Esophagus squamous epithelium (tissue), 5 donors: ENCODE measurements around the gene ARHGEF37. TPM values are rescaled to one million over a fixed set of nuclear protein-coding genes. Genes with fewer than 3 reads are reported as not detected.

Experiments used
- DNase-seq: peaks from one replicate; lab custom pipeline; 2025; lab: John Stamatoyannopoulos, UW
- H3K27ac ChIP-seq, 4 donors: fragments of 200-600 bp; sonication (generic); one replicate each; pipeline ENCODE4 v1.5.1; 2016 to 2019; ENCODE audit warnings: mild to moderate bottlenecking in 1 of 4
- H3K27me3 ChIP-seq, 4 donors: fragments of 200-600 bp; sonication (generic); 1 replicate in 3 of 4; 2 replicates in 1 of 4; pipeline versions ENCODE4 v1.5.1 to v1.6.0; 2017 to 2021; ENCODE audit warnings: antibody characterized with exemption in 1 of 4
- H3K36me3 ChIP-seq, 3 donors: fragments of 200-600 bp; sonication (generic); one replicate each; pipeline ENCODE4 v1.5.1; 2016 to 2019
- H3K4me1 ChIP-seq, 3 donors: fragments of 200-600 bp; sonication (generic); one replicate each; pipeline ENCODE4 v1.5.1; 2017 to 2019
- H3K4me3 ChIP-seq, 4 donors: fragments of 200-600 bp; sonication (generic); 1 replicate in 3 of 4; 2 replicates in 1 of 4; pipeline ENCODE4 v1.5.1; 2016 to 2019; ENCODE audit warnings: mild to moderate bottlenecking in 2 of 4, moderate library complexity in 1 of 4
- H3K9me3 ChIP-seq, 3 donors: fragments of 200-600 bp; sonication (generic); one replicate each; pipeline ENCODE4 v1.5.1; 2016 to 2019
- CTCF ChIP-seq, 6 experiments: fragments of 450-650 bp in 4 of 6; fragments of 200-600 bp in 2 of 6; sonication (generic) in 2 of 6; IDR thresholded peaks; one replicate each; pipeline ENCODE4 v1.5.1; 2016 to 2019; ENCODE audit warnings: antibody characterized with exemption in 6 of 6, mild to moderate bottlenecking in 4 of 6, moderate library complexity in 4 of 6
- POLR2A ChIP-seq, 4 donors: fragments of 450-650 bp; IDR thresholded peaks; one replicate each; pipeline ENCODE4 v1.6.1; 2017; ENCODE audit warnings: antibody characterized with exemption in 4 of 4, mild to moderate bottlenecking in 4 of 4, moderate library complexity in 3 of 4
- WGBS, 2 donors: methylation state at CpG; one replicate each; pipeline ENCODE4 v1.1.5; 2018; 5-methylcytosine and 5-hydroxymethylcytosine counted together
- intact Hi-C: fragments of 100-400 bp; cut with DNase I; formaldehyde crosslinking; loops from one replicate; pipeline ENCODE4 v1.15.0; 2022
- total RNA-seq, 4 donors: library from RNA; depleted of rRNA; stranded (reverse); fragments of >200 nt; gene quantifications; one replicate each; pipeline ENCODE4 v1.1.0, GENCODE V29; 2016
- donor health status: DM: yes; HTN: yes; CAD: no.

Gene ARHGEF37
- total RNA-seq, 4 donors from 2014 or later, result 14.5 to 29.3 (median 18.0) TPM

- DNase-seq, result no peak
- peaks cover under 1 to 87% (median 22%) of the 10 kb centered on the region in 3 donors for H3K36me3 ChIP-seq
- H3K9me3 ChIP-seq, result no peaks in the 10 kb centered on the region
- TF ChIP-seq CTCF (IDR thresholded peaks at IDR 0.05) (no peak), POLR2A (IDR thresholded peaks at IDR 0.05) (no peak)
- H3K4me1 ChIP-seq, result peaks cover 34 to 100% (median 74%) of the 10 kb centered on the region in 3 donors
- intact Hi-C loops, result no loop called here
- H3K4me3 ChIP-seq, result no peak overlapping the region
- H3K27me3 ChIP-seq, result no peaks in the 10 kb centered on the region
- peak overlapping the region in 1 of 4 donors; percentile 25 for H3K27ac ChIP-seq
- WGBS, 2 donors, result 53 to 73% methylated on average over 5 to 6 of the region's 6 CpGs
Observed at GRCh38 chr5:149541893-149542292, 39.4 kb upstream of the ARHGEF37 start.

GRCh38 chr5:149543361-149544027 is 37.8 kb upstream of the ARHGEF37 start:
- Histone ChIP-seq H3K36me3 (peaks cover 0 to 81% (median 16%) of the 10 kb centered on the region in 3 donors), H3K27me3 (no peaks in the 10 kb centered on the region), H3K4me3 (peak overlapping the region in 2 of 4 donors; percentile 2 to 35), H3K4me1 (peaks cover 42 to 100% (median 84%) of the 10 kb centered on the region in 3 donors), H3K9me3 (no peaks in the 10 kb centered on the region), H3K27ac (peak overlapping the region in 3 of 4 donors; percentile 28 to 99 (median 97))
- no peak for DNase-seq
- 32 to 34% methylated on average over 8 of the region's 8 CpGs for WGBS, 2 donors
- intact Hi-C loops, result no loop called here
- no peak for TF ChIP-seq CTCF (IDR thresholded peaks at IDR 0.05)
- no peak for TF ChIP-seq POLR2A (IDR thresholded peaks at IDR 0.05)

- intact Hi-C loops, result no loop called here
- DNase-seq, result no peak
- 56 to 64% methylated on average over 3 of the region's 3 CpGs for WGBS, 2 donors
- Histone ChIP-seq H3K4me1 (peaks cover 47 to 100% (median 88%) of the 10 kb centered on the region in 3 donors), H3K4me3 (peak overlapping the region in 2 of 4 donors; percentile 2 to 35), H3K27me3 (no peaks in the 10 kb centered on the region), H3K9me3 (no peaks in the 10 kb centered on the region), H3K27ac (peak overlapping the region in 3 of 4 donors; percentile 28 to 99 (median 97)), H3K36me3 (peaks cover 0 to 81% (median 15%) of the 10 kb centered on the region in 3 donors)
- TF ChIP-seq POLR2A (IDR thresholded peaks at IDR 0.05), result no peak
- no peak for TF ChIP-seq CTCF (IDR thresholded peaks at IDR 0.05)
Observed at GRCh38 chr5:149544028-149544420, 37.3 kb upstream of the ARHGEF37 start.

- intact Hi-C loops, result no loop called here
- 32 to 63% methylated on average over 4 to 5 of the region's 6 CpGs for WGBS, 2 donors
- no peak for TF ChIP-seq CTCF (IDR thresholded peaks at IDR 0.05)
- no peak for TF ChIP-seq POLR2A (IDR thresholded peaks at IDR 0.05)
- no peaks in the 10 kb centered on the region for H3K27me3 ChIP-seq
- H3K27ac ChIP-seq, result peak overlapping the region; percentile 40 to 99 (median 71)
- no peak for DNase-seq
- H3K4me3 ChIP-seq, result no peak overlapping the region
- no peaks in the 10 kb centered on the region for H3K9me3 ChIP-seq
- peaks cover 0 to 75% (median 15%) of the 10 kb centered on the region in 3 donors for H3K36me3 ChIP-seq
- peaks cover 43 to 88% (median 82%) of the 10 kb centered on the region in 3 donors for H3K4me1 ChIP-seq
Observed at GRCh38 chr5:149545327-149545726, 36.0 kb upstream of the ARHGEF37 start.

GRCh38 chr5:149546974-149547373 is 34.3 kb upstream of the ARHGEF37 start:
- no peak for DNase-seq
- Histone ChIP-seq H3K27me3 (no peaks in the 10 kb centered on the region), H3K9me3 (no peaks in the 10 kb centered on the region), H3K36me3 (peaks cover 0 to 59% (median 11%) of the 10 kb centered on the region in 3 donors), H3K4me3 (peak overlapping the region in 2 of 4 donors; percentile 9 to 89), H3K4me1 (peaks cover 40 to 74% (median 66%) of the 10 kb centered on the region in 3 donors), H3K27ac (peak overlapping the region; percentile 93 to 99 (median 98))
- no peak for TF ChIP-seq CTCF (IDR thresholded peaks at IDR 0.05)
- peak in 1 of 4 donors; percentile 22 for TF ChIP-seq POLR2A (IDR thresholded peaks at IDR 0.05)
- intact Hi-C loops, result no loop called here
